ENCODE data around the gene RLN3. TPM values are rescaled to one million over a fixed set of nuclear protein-coding genes. Genes with fewer than 3 reads are reported as not detected.
"Not testable (repeated sequence)": the region's sequence is repeated elsewhere in the genome, so short reads cannot be mapped to it uniquely, and the experiment has no call there.

The RLN3 gene
- total RNA-seq, 1 donor from 2014 or later: not detected

DNA sequence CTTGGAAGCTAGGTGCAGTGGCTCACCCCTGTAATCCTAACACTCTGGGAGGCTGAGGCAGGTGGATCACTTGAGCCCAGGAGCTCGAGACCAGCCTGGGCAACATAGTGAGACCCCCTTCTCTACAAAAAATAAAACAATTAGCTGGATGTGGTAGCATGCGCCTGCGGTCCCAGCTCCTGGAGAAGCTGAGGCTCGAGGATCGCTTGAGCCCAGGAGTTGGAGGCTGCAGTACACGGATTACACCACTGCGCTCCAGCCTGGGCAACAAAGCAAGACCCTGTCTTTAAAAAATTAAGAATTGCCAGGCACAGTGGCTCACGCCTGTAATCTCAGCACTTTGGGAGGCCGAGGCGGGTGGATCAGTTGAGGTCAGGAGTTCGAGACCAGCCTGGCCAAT is 23.0 kb downstream of the RLN3 start:
- not testable (repeated sequence) for H3K9me3 Mint-ChIP-seq (ENCODE audit: unreplicated experiment); H3K27ac Mint-ChIP-seq (ENCODE audit: unreplicated experiment); H3K27me3 Mint-ChIP-seq (ENCODE audit: unreplicated experiment); H3K36me3 Mint-ChIP-seq (ENCODE audit: low read depth, unreplicated experiment); H3K4me1 Mint-ChIP-seq (ENCODE audit: unreplicated experiment); H3K4me3 Mint-ChIP-seq (ENCODE audit: unreplicated experiment); DNase-seq (ENCODE audit: low spot score)
- TF ChIP-seq, protein P1, sequence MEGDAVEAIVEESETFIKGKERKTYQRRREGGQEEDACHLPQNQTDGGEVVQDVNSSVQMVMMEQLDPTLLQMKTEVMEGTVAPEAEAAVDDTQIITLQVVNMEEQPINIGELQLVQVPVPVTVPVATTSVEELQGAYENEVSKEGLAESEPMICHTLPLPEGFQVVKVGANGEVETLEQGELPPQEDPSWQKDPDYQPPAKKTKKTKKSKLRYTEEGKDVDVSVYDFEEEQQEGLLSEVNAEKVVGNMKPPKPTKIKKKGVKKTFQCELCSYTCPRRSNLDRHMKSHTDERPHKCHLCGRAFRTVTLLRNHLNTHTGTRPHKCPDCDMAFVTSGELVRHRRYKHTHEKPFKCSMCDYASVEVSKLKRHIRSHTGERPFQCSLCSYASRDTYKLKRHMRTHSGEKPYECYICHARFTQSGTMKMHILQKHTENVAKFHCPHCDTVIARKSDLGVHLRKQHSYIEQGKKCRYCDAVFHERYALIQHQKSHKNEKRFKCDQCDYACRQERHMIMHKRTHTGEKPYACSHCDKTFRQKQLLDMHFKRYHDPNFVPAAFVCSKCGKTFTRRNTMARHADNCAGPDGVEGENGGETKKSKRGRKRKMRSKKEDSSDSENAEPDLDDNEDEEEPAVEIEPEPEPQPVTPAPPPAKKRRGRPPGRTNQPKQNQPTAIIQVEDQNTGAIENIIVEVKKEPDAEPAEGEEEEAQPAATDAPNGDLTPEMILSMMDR (IDR thresholded peaks at IDR 0.05; ENCODE audit: unreplicated experiment): peak; percentile 12

DNA sequence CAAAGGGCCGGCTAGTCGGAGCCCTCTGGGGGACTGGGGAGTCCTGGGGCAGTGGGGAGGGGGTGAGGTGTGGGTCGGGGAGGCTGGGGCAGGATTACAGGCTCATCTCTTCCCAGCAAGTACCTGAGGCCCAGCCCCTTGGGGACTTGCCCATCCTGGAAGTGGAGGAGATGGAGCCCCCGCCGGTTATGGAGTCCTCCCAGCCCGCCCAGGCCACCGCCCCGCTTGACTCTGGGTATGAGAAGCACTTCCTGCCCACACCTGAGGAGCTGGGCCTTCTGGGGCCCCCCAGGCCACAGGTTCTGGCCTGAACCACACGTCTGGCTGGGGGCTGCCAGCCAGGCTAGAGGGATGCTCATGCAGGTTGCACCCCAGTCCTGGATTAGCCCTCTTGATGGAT is 24.0 kb downstream of the RLN3 start:
- H3K27me3 Mint-ChIP-seq (ENCODE audit: unreplicated experiment): peaks cover 6% of the 10 kb centered on the region
- H3K4me3 Mint-ChIP-seq (ENCODE audit: unreplicated experiment): no peak overlapping the region
- no peaks in the 10 kb centered on the region for H3K4me1 Mint-ChIP-seq (ENCODE audit: unreplicated experiment)
- TF ChIP-seq, protein P1 (IDR thresholded peaks at IDR 0.05; ENCODE audit: unreplicated experiment): no peak
- H3K9me3 Mint-ChIP-seq (ENCODE audit: unreplicated experiment): no peaks in the 10 kb centered on the region
- DNase-seq (ENCODE audit: low spot score): no peak
- no peak overlapping the region for H3K27ac Mint-ChIP-seq (ENCODE audit: unreplicated experiment)
- peaks cover 4% of the 10 kb centered on the region for H3K36me3 Mint-ChIP-seq (ENCODE audit: low read depth, unreplicated experiment)

DNA sequence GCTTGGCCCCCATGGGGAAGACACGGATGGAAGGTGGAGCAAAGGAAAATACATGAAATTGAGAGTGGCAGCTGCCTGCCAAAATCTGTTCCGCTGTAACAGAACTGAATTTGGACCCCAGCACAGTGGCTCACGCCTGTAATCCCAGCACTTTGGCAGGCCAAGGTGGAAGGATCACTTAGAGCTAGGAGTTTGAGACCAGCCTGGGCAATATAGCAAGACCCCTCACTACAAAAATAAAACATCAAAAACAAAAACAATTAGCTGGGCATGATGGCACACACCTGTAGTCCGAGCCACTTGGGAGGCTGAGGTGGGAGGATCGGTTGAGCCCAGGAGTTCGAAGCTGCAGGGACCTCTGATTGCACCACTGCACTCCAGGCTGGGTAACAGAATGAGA is 24.5 kb downstream of the RLN3 start:
- H3K4me3 Mint-ChIP-seq (ENCODE audit: unreplicated experiment): no peak overlapping the region
- no peak overlapping the region for H3K27ac Mint-ChIP-seq (ENCODE audit: unreplicated experiment)
- TF ChIP-seq, protein P1 (IDR thresholded peaks at IDR 0.05; ENCODE audit: unreplicated experiment): no peak
- no peaks in the 10 kb centered on the region for H3K9me3 Mint-ChIP-seq (ENCODE audit: unreplicated experiment)
- no peaks in the 10 kb centered on the region for H3K4me1 Mint-ChIP-seq (ENCODE audit: unreplicated experiment)
- no peak for DNase-seq (ENCODE audit: low spot score)
- peaks cover 7% of the 10 kb centered on the region for H3K27me3 Mint-ChIP-seq (ENCODE audit: unreplicated experiment)
- peaks cover 4% of the 10 kb centered on the region for H3K36me3 Mint-ChIP-seq (ENCODE audit: low read depth, unreplicated experiment)

- H3K4me3 Mint-ChIP-seq (ENCODE audit: unreplicated experiment): no peak overlapping the region
- H3K4me1 Mint-ChIP-seq (ENCODE audit: unreplicated experiment): no peaks in the 10 kb centered on the region
- no peak for DNase-seq (ENCODE audit: low spot score)
- H3K27ac Mint-ChIP-seq (ENCODE audit: unreplicated experiment): no peak overlapping the region
- H3K27me3 Mint-ChIP-seq (ENCODE audit: unreplicated experiment): peaks cover 7% of the 10 kb centered on the region
- no peaks in the 10 kb centered on the region for H3K9me3 Mint-ChIP-seq (ENCODE audit: unreplicated experiment)
- H3K36me3 Mint-ChIP-seq (ENCODE audit: low read depth, unreplicated experiment): peaks cover 4% of the 10 kb centered on the region
- TF ChIP-seq, protein P1 (IDR thresholded peaks at IDR 0.05; ENCODE audit: unreplicated experiment): no peak
Measured at GRCh38 chr19:14053032-14053431, 25.1 kb downstream of the RLN3 start.

- peaks cover 4% of the 10 kb centered on the region for H3K36me3 Mint-ChIP-seq (ENCODE audit: low read depth, unreplicated experiment)
- H3K9me3 Mint-ChIP-seq (ENCODE audit: unreplicated experiment): no peaks in the 10 kb centered on the region
- peaks cover 4% of the 10 kb centered on the region for H3K4me1 Mint-ChIP-seq (ENCODE audit: unreplicated experiment)
- H3K27ac Mint-ChIP-seq (ENCODE audit: unreplicated experiment): no peak overlapping the region
- H3K4me3 Mint-ChIP-seq (ENCODE audit: unreplicated experiment): no peak overlapping the region
- peaks cover 8% of the 10 kb centered on the region for H3K27me3 Mint-ChIP-seq (ENCODE audit: unreplicated experiment)
- TF ChIP-seq, protein P1 (IDR thresholded peaks at IDR 0.05; ENCODE audit: unreplicated experiment): no peak
- no peak for DNase-seq (ENCODE audit: low spot score)
Measured at GRCh38 chr19:14053500-14053899, 25.6 kb downstream of the RLN3 start.

Data from endothelial cell (in vitro differentiated cells).